GM19452 (cell line): ENCODE data around the gene FHOD3.
"Not testable (repeated sequence)": the region's sequence is repeated elsewhere in the genome, so short reads cannot be mapped to it uniquely, and the experiment has no call there.

Experiments used
- ATAC-seq: cut with Tn5 transposase; IDR thresholded peaks from one replicate; pipeline ENCODE4 v1.9.1; 2021; ENCODE audit not compliant: unreplicated experiment

FHOD3 gene

GRCh38 chr18:36812678-36813077 is 515.2 kb downstream of the FHOD3 start:
- no peak for ATAC-seq

GRCh38 chr18:36813101-36813775 is 515.7 kb downstream of the FHOD3 start:
- ATAC-seq: no peak

- ATAC-seq: no peak
Observed at GRCh38 chr18:36813824-36814223, 516.3 kb downstream of the FHOD3 start.

- ATAC-seq: no peak
Observed at GRCh38 chr18:36814994-36815393, 517.5 kb downstream of the FHOD3 start.

- not testable (repeated sequence) for ATAC-seq
Observed at GRCh38 chr18:36816096-36816495, 518.6 kb downstream of the FHOD3 start.

GRCh38 chr18:36817039-36817438 is 519.5 kb downstream of the FHOD3 start:
- ATAC-seq: no peak

- ATAC-seq: no peak
Observed at GRCh38 chr18:36818652-36819051, 521.1 kb downstream of the FHOD3 start.

GRCh38 chr18:36819621-36820020 is 522.1 kb downstream of the FHOD3 start:
- ATAC-seq: no peak

GRCh38 chr18:36821681-36822080 is 524.2 kb downstream of the FHOD3 start:
- no peak for ATAC-seq

- ATAC-seq: no peak
Observed at GRCh38 chr18:36825526-36825925, 528.0 kb downstream of the FHOD3 start.

GRCh38 chr18:36826556-36826955 is 529.0 kb downstream of the FHOD3 start:
- no peak for ATAC-seq

GRCh38 chr18:36828157-36828629 is 530.7 kb downstream of the FHOD3 start:
- no peak for ATAC-seq

GRCh38 chr18:36828630-36829361 is 531.3 kb downstream of the FHOD3 start, which contains the start of the genes KIAA1328 and TPGS2:
TSS of gene KIAA1328 (plus strand) at chr18:36829127. CDS start at chr18:36829139, 12 bp downstream.
TSS of gene TPGS2 (minus strand) at chr18:36829002. CDS start at chr18:36828767, 235 bp downstream.
- ATAC-seq: peak; percentile 95
